ENCODE results near the gene ZNF148.

The ZNF148 gene

GRCh38 chr3:125179143-125179883 is 195.8 kb downstream of the ZNF148 start:
- no peak for TF ChIP-seq SPI1 (IDR thresholded peaks at IDR 0.05; ENCODE audit: borderline replicate concordance, low read depth)
- TF ChIP-seq, protein P1, sequence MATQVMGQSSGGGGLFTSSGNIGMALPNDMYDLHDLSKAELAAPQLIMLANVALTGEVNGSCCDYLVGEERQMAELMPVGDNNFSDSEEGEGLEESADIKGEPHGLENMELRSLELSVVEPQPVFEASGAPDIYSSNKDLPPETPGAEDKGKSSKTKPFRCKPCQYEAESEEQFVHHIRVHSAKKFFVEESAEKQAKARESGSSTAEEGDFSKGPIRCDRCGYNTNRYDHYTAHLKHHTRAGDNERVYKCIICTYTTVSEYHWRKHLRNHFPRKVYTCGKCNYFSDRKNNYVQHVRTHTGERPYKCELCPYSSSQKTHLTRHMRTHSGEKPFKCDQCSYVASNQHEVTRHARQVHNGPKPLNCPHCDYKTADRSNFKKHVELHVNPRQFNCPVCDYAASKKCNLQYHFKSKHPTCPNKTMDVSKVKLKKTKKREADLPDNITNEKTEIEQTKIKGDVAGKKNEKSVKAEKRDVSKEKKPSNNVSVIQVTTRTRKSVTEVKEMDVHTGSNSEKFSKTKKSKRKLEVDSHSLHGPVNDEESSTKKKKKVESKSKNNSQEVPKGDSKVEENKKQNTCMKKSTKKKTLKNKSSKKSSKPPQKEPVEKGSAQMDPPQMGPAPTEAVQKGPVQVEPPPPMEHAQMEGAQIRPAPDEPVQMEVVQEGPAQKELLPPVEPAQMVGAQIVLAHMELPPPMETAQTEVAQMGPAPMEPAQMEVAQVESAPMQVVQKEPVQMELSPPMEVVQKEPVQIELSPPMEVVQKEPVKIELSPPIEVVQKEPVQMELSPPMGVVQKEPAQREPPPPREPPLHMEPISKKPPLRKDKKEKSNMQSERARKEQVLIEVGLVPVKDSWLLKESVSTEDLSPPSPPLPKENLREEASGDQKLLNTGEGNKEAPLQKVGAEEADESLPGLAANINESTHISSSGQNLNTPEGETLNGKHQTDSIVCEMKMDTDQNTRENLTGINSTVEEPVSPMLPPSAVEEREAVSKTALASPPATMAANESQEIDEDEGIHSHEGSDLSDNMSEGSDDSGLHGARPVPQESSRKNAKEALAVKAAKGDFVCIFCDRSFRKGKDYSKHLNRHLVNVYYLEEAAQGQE (IDR thresholded peaks at IDR 0.05; ENCODE audit: insufficient replicate concordance, low read depth): no peak
- TF ChIP-seq POLR2AphosphoS5 (IDR thresholded peaks at IDR 0.05; ENCODE audit: low read depth): no peak
- TF ChIP-seq, protein P2, sequence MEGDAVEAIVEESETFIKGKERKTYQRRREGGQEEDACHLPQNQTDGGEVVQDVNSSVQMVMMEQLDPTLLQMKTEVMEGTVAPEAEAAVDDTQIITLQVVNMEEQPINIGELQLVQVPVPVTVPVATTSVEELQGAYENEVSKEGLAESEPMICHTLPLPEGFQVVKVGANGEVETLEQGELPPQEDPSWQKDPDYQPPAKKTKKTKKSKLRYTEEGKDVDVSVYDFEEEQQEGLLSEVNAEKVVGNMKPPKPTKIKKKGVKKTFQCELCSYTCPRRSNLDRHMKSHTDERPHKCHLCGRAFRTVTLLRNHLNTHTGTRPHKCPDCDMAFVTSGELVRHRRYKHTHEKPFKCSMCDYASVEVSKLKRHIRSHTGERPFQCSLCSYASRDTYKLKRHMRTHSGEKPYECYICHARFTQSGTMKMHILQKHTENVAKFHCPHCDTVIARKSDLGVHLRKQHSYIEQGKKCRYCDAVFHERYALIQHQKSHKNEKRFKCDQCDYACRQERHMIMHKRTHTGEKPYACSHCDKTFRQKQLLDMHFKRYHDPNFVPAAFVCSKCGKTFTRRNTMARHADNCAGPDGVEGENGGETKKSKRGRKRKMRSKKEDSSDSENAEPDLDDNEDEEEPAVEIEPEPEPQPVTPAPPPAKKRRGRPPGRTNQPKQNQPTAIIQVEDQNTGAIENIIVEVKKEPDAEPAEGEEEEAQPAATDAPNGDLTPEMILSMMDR (IDR thresholded peaks at IDR 0.05; ENCODE audit: insufficient read depth, low read length): no peak
- TF ChIP-seq GABPA (IDR thresholded peaks at IDR 0.05; ENCODE audit: low read depth): no peak
- no peak overlapping the region; the same call in 1 of the 2 replicates for H3K27ac ChIP-seq (replicated peaks)
- no peak overlapping the region for H3K4me3 ChIP-seq (replicated peaks; ENCODE audit: insufficient read depth, low read length)
- DNase-seq (ENCODE audit: low read depth in 1 of 2, low spot score in 1 of 2): no peak
- H3K27me3 ChIP-seq (ENCODE audit: insufficient read depth, poor library complexity, severe bottlenecking): no peaks in the 10 kb centered on the region

GRCh38 chr3:125177746-125178145 is 197.4 kb downstream of the ZNF148 start:
- no peaks in the 10 kb centered on the region for H3K27me3 ChIP-seq (ENCODE audit: insufficient read depth, poor library complexity, severe bottlenecking)
- no peak for DNase-seq (ENCODE audit: low read depth in 1 of 2, low spot score in 1 of 2)
- no peak for TF ChIP-seq GABPA (IDR thresholded peaks at IDR 0.05; ENCODE audit: low read depth)
- TF ChIP-seq, protein P2 (IDR thresholded peaks at IDR 0.05; ENCODE audit: insufficient read depth, low read length): no peak
- TF ChIP-seq POLR2AphosphoS5 (IDR thresholded peaks at IDR 0.05; ENCODE audit: low read depth): no peak
- no peak for TF ChIP-seq SPI1 (IDR thresholded peaks at IDR 0.05; ENCODE audit: borderline replicate concordance, low read depth)
- TF ChIP-seq, protein P1 (IDR thresholded peaks at IDR 0.05; ENCODE audit: insufficient replicate concordance, low read depth): no peak
- H3K4me3 ChIP-seq (replicated peaks; ENCODE audit: insufficient read depth, low read length): no peak overlapping the region
- no peak overlapping the region for H3K27ac ChIP-seq (replicated peaks)
